Measurements from ENCODE around the gene OR10G7. TPM values are rescaled to one million over a fixed set of nuclear protein-coding genes. Genes with fewer than 3 reads are reported as not detected.

The OR10G7 gene
- total RNA-seq, 1 experiment from 2014 or later: not detected

- Histone ChIP-seq H3K27ac (ENCODE audit: low read length) (no peak overlapping the region), H3K9me3 (ENCODE audit: low read length) (no peaks in the 10 kb centered on the region), H3K9ac (ENCODE audit: low read length) (no peak overlapping the region), H3K4me1 (ENCODE audit: insufficient read depth, low read length) (peaks cover 10% of the 10 kb centered on the region), H3K27me3 (ENCODE audit: low read length) (peaks cover 74% of the 10 kb centered on the region), H3K9me2 (replicated peaks; ENCODE audit: low read length) (no peaks in the 10 kb centered on the region), H3K36me3 (ENCODE audit: low read depth, low read length) (no peaks in the 10 kb centered on the region), H3F3A (ENCODE audit: low read length, unreplicated experiment) (no peaks in the 10 kb centered on the region), H4K20me1 (ENCODE audit: low read length) (no peaks in the 10 kb centered on the region), H2AFZ (ENCODE audit: low read length) (no peak overlapping the region), H3K4me3 (ENCODE audit: low read length) (no peak overlapping the region), H3K4me2 (ENCODE audit: low read length) (no peak overlapping the region), H3K79me2 (ENCODE audit: low read length) (no peaks in the 10 kb centered on the region)
- ChIA-PET CTCF (no interaction called here), POLR2A (ENCODE audit: unreplicated experiment) (no interaction called here)
- TF ChIP-seq EZH2phosphoT487 (IDR thresholded peaks at IDR 0.05; ENCODE audit: borderline replicate concordance, low read length) (no peak), CTCF (conservative IDR thresholded peaks at IDR 0.05; ENCODE audit: low read depth, low read length) (no peak), EZH2 (IDR thresholded peaks at IDR 0.05; ENCODE audit: low read length, unreplicated experiment) (no peak)
- ATAC-seq (no peak), DNase-seq (no peak)
- BruUV-seq (replicated peaks): no TSS peak
- intact Hi-C loops (cut with micrococcal nuclease): no loop called here
Observed at GRCh38 chr11:124082371-124082770, 41.2 kb upstream of the OR10G7 start.

GRCh38 chr11:124081483-124081882 lies 40.4 kb upstream of the OR10G7 start:
- ATAC-seq: no peak

More at GRCh38 chr11:124081483-124081882, 40.4 kb upstream of the OR10G7 start:
- intact Hi-C loops (cut with micrococcal nuclease): no loop called here
- Histone ChIP-seq H3K4me1 (ENCODE audit: insufficient read depth, low read length) (peaks cover 10% of the 10 kb centered on the region), H4K20me1 (ENCODE audit: low read length) (no peaks in the 10 kb centered on the region), H3K36me3 (ENCODE audit: low read depth, low read length) (no peaks in the 10 kb centered on the region), H3K9me3 (ENCODE audit: low read length) (no peaks in the 10 kb centered on the region), H3F3A (ENCODE audit: low read length, unreplicated experiment) (no peaks in the 10 kb centered on the region), H3K4me3 (ENCODE audit: low read length) (no peak overlapping the region), H3K27ac (ENCODE audit: low read length) (no peak overlapping the region), H3K9me2 (replicated peaks; ENCODE audit: low read length) (no peaks in the 10 kb centered on the region), H3K27me3 (ENCODE audit: low read length) (peaks cover 73% of the 10 kb centered on the region), H3K4me2 (ENCODE audit: low read length) (no peak overlapping the region), H3K79me2 (ENCODE audit: low read length) (no peaks in the 10 kb centered on the region), H3K9ac (ENCODE audit: low read length) (no peak overlapping the region), H2AFZ (ENCODE audit: low read length) (no peak overlapping the region)
- TF ChIP-seq EZH2phosphoT487 (IDR thresholded peaks at IDR 0.05; ENCODE audit: borderline replicate concordance, low read length): no peak
- TF ChIP-seq EZH2 (IDR thresholded peaks at IDR 0.05; ENCODE audit: low read length, unreplicated experiment): no peak
- TF ChIP-seq CTCF (conservative IDR thresholded peaks at IDR 0.05; ENCODE audit: low read depth, low read length): no peak
- ChIA-PET POLR2A (ENCODE audit: unreplicated experiment) (no interaction called here), CTCF (no interaction called here)
- BruUV-seq (replicated peaks): no TSS peak
- no peak for DNase-seq
